GM20000 (cell line): ENCODE measurements around the gene ATM.
A peak's percentile ranks its signal among the peaks of the same experiment; 100 is the strongest.

Experiments
- DNase-seq: peaks from one replicate; pipeline ENCODE4 v3.0.0; 2012; ENCODE audit warnings: low spot score
- CTCF ChIP-seq: IDR thresholded peaks from 2 replicates; pipeline ENCODE4 v1.5.1; 2012; ENCODE audit warnings: mild to moderate bottlenecking, control low read depth; ENCODE audit errors: extremely low read depth, missing control alignments

The ATM gene

GRCh38 chr11:108199446-108200321 lies 23.2 kb upstream of the ATM start:
- peak; percentile 79 for DNase-seq
- TF ChIP-seq CTCF, result no peak

DNA sequence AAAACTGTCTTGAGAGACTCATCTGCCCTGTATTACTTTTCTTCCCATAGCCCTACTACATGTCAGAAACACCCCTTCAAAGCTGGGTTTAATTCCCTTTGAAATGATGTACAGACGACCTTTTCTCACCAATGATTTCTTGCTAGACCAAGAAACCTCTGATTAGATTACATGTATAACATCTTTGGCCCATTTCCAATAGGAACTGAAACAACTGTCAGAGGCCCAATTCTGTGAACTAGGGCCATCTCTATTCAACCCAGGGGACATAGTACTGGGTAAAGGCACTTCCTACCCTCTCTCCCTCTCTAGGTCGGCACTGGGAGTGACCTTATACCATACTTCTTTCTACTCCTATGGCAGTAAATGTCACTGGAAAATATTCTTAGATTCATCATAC lies 19.8 kb upstream of the ATM start:
- TF ChIP-seq CTCF, result no peak
- no peak for DNase-seq

DNA sequence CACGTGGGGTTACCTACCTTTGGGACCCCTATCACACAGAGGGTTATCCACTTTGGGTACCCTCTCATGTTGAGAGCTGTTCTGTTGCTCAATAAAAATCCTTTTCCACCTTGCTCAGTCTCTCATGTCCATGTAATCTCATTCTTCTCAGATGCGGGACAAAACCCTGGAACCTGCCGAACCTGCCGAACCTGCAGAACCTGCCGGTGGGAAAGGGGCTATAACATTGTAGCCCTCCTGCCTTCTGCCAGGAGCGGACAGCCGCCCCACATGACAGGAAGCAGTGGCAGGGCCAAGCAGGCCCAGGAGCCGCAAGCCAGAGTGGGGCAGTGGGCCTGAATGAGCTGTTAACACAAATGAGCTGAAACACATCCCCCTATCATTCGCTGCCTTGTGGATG lies 18.5 kb upstream of the ATM start:
- DNase-seq, result no peak
- TF ChIP-seq CTCF, result no peak

- no peak for TF ChIP-seq CTCF
- DNase-seq, result no peak
These were observed 17.9 kb upstream of the ATM start for GRCh38 chr11:108204929-108205499.

GRCh38 chr11:108206171-108206570 lies 16.7 kb upstream of the ATM start:
- TF ChIP-seq CTCF, result no peak

DNA sequence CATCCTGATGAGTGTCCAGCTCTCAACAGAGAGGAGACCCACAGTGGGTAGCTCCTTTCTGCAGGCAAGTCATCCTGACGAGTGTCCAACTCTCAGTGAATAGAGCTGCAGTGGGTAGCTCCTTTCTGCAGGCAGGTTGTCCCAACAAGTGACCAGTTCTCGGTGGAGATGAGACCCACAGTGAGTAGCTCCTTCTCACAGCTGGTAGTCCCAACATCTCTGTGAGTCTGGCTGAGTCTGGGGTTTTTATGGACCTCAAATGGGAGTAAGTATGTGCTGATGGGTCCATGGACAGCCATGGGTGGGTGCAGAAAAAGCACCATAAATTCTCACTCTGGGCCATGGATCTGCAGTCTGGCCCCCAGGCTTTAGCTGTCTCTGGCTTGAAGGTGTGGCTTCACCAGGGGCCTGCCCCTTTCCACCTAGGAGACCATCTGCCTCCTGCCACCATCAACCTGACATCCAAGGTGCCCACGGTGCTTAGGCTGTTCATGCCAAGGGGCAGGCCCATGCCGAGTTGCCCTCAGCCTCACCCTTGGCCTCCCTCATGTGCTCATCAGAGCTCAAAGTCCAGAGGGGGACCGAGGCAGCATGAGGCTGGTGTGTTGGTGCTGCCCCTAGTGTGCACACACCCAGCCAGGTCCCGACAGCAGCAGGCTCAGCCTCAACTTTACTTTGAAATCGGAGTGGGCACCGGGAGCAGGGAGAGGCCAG lies 15.7 kb upstream of the ATM start:
- TF ChIP-seq CTCF, result no peak
- no peak for DNase-seq

More at GRCh38 chr11:108206171-108206570, 16.7 kb upstream of the ATM start:
- DNase-seq, result no peak

GRCh38 chr11:108207683-108208060 lies 15.2 kb upstream of the ATM start:
- TF ChIP-seq CTCF, result no peak
- DNase-seq, result no peak
